HL-60 (cell line): ENCODE measurements around the gene AMTN.
"Not testable (repeated sequence)": the region's sequence is repeated elsewhere in the genome, so short reads cannot be mapped to it uniquely, and the experiment has no call there.

Source experiments
- DNase-seq, 2 experiments: peaks; one replicate each; pipeline ENCODE4 v3.0.0-alpha.2; 2010 to 2020; ENCODE audit warnings: low read depth in 1 of 2, low spot score in 1 of 2
- H3K27ac ChIP-seq: fragments of 250-450 bp; sonication (Bioruptor Pico); replicated peaks from 2 replicates; pipeline ENCODE4 v1.5.1; 2020; ENCODE audit warnings: mild to moderate bottlenecking, moderate library complexity
- H3K27me3 ChIP-seq: fragments of 250-450 bp; sonication (Bioruptor Pico); 2 replicates; pipeline ENCODE4 v1.5.1; 2021; ENCODE audit warnings: mild to moderate bottlenecking, moderate library complexity; ENCODE audit not compliant: insufficient read depth, poor library complexity, severe bottlenecking
- H3K4me3 ChIP-seq: replicated peaks from 2 replicates; pipeline ENCODE4 v1.5.1; 2011; ENCODE audit warnings: mild to moderate bottlenecking, control low read depth, low read length; ENCODE audit not compliant: insufficient read depth
- CTCF ChIP-seq: IDR thresholded peaks from one replicate; pipeline ENCODE4 v1.5.1; 2011; ENCODE audit warnings: low read length, control low read depth, inconsistent platforms; ENCODE audit not compliant: insufficient read depth
- GABPA ChIP-seq: IDR thresholded peaks from 2 replicates; pipeline ENCODE4 v1.6.1; 2012; ENCODE audit warnings: low read depth
- POLR2AphosphoS5 ChIP-seq: IDR thresholded peaks from 2 replicates; pipeline ENCODE4 v1.6.1; 2012; ENCODE audit warnings: low read depth
- SPI1 ChIP-seq: IDR thresholded peaks from 2 replicates; pipeline ENCODE4 v1.6.1; 2012; ENCODE audit warnings: low read depth, mild to moderate bottlenecking, borderline replicate concordance
- TF ChIP-seq, protein P1 (sequence below): IDR thresholded peaks from 2 replicates; pipeline ENCODE4 v1.6.1; 2012; ENCODE audit warnings: low read depth; ENCODE audit not compliant: insufficient replicate concordance

The AMTN gene

DNA sequence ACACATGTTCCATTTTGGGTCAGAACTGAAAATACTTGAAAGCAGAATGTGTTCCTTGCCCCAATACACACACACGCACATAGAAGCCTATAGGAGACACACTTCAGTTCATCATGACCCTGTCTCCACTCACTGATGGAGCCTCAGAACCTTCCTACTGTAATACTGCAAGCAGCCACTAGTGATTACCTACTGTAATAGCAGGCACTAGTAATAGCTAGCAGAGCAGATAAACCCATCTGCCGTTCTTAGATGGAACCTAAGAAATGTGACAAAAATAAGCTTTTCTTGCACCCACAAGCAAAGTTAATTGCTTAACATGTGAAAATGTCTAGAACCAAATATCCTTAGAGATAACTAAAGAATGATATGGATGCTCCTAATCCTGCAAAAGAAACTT, 13.6 kb downstream of the AMTN start:
- no peak overlapping the region for H3K27ac ChIP-seq
- TF ChIP-seq, protein P1, sequence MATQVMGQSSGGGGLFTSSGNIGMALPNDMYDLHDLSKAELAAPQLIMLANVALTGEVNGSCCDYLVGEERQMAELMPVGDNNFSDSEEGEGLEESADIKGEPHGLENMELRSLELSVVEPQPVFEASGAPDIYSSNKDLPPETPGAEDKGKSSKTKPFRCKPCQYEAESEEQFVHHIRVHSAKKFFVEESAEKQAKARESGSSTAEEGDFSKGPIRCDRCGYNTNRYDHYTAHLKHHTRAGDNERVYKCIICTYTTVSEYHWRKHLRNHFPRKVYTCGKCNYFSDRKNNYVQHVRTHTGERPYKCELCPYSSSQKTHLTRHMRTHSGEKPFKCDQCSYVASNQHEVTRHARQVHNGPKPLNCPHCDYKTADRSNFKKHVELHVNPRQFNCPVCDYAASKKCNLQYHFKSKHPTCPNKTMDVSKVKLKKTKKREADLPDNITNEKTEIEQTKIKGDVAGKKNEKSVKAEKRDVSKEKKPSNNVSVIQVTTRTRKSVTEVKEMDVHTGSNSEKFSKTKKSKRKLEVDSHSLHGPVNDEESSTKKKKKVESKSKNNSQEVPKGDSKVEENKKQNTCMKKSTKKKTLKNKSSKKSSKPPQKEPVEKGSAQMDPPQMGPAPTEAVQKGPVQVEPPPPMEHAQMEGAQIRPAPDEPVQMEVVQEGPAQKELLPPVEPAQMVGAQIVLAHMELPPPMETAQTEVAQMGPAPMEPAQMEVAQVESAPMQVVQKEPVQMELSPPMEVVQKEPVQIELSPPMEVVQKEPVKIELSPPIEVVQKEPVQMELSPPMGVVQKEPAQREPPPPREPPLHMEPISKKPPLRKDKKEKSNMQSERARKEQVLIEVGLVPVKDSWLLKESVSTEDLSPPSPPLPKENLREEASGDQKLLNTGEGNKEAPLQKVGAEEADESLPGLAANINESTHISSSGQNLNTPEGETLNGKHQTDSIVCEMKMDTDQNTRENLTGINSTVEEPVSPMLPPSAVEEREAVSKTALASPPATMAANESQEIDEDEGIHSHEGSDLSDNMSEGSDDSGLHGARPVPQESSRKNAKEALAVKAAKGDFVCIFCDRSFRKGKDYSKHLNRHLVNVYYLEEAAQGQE = no peak
- TF ChIP-seq CTCF (no peak), GABPA (no peak), SPI1 (no peak), POLR2AphosphoS5 (no peak)
- no peaks in the 10 kb centered on the region for H3K27me3 ChIP-seq
- DNase-seq = no peak
- no peak overlapping the region for H3K4me3 ChIP-seq

- no peaks in the 10 kb centered on the region for H3K27me3 ChIP-seq
- no peak for DNase-seq
- no peak overlapping the region for H3K4me3 ChIP-seq
- TF ChIP-seq CTCF = no peak
- no peak for TF ChIP-seq GABPA
- no peak for TF ChIP-seq POLR2AphosphoS5
- TF ChIP-seq, protein P1 = no peak
- no peak for TF ChIP-seq SPI1
- H3K27ac ChIP-seq = no peak overlapping the region
These were observed 14.8 kb downstream of the AMTN start for GRCh38 chr4:70533211-70533610.

- no peak for DNase-seq
- Histone ChIP-seq H3K4me3 (no peak overlapping the region), H3K27ac (no peak overlapping the region), H3K27me3 (no peaks in the 10 kb centered on the region)
- TF ChIP-seq CTCF = no peak
- TF ChIP-seq SPI1 = no peak
- no peak for TF ChIP-seq GABPA
- no peak for TF ChIP-seq POLR2AphosphoS5
- TF ChIP-seq, protein P1 = no peak
These were observed 15.4 kb downstream of the AMTN start for GRCh38 chr4:70533791-70534190.

GRCh38 chr4:70534886-70535285, 16.5 kb downstream of the AMTN start:
- not testable (repeated sequence) for DNase-seq, H3K4me3 ChIP-seq, H3K27me3 ChIP-seq, H3K27ac ChIP-seq
